GM23338 (cell line): ENCODE results near the gene RUNDC3A. TPM values are rescaled to one million over a fixed set of nuclear protein-coding genes. Genes with fewer than 3 reads are reported as not detected.

Experiments used
- ATAC-seq: fragments of 200-7000 bp; cut with Tn5 transposase; 3 replicates; pipeline ENCODE4 v1.9.1; 2020
- DNase-seq: peaks from one replicate; pipeline ENCODE4 v3.0.0-alpha.2; 2015; ENCODE audit warnings: low spot score
- H2AFZ ChIP-seq: fragments of 200-600 bp; sonication (generic); 2 replicates; pipeline ENCODE4 v1.8.0; 2016; ENCODE audit warnings: antibody characterized with exemption, mild to moderate bottlenecking, moderate library complexity
- H3F3A ChIP-seq: fragments of 200-600 bp; sonication (generic); replicated peaks from 2 replicates; pipeline ENCODE4 v1.8.0; 2017; ENCODE audit warnings: antibody characterized with exemption, mixed run types, low read depth
- H3K27ac ChIP-seq: fragments of 200-600 bp; sonication (generic); 2 replicates; pipeline ENCODE4 v1.6.1; 2016; ENCODE audit warnings: low read depth
- H3K27me3 ChIP-seq: fragments of 200-600 bp; sonication (generic); 2 replicates; pipeline ENCODE4 v1.8.0; 2016; ENCODE audit warnings: mild to moderate bottlenecking, mixed run types, moderate library complexity; ENCODE audit not compliant: insufficient read depth
- H3K36me3 ChIP-seq: fragments of 200-600 bp; sonication (generic); 2 replicates; pipeline ENCODE4 v1.8.0; 2016; ENCODE audit warnings: mild to moderate bottlenecking; ENCODE audit not compliant: insufficient read depth
- H3K4me1 ChIP-seq: fragments of 200-600 bp; sonication (generic); 2 replicates; pipeline ENCODE4 v1.8.0; 2016; ENCODE audit warnings: mild to moderate bottlenecking, moderate library complexity; ENCODE audit not compliant: insufficient read depth
- H3K4me2 ChIP-seq: fragments of 200-600 bp; sonication (generic); 2 replicates; pipeline ENCODE4 v1.7.1; 2017; ENCODE audit warnings: mixed run types
- H3K4me3 ChIP-seq: fragments of 200-600 bp; sonication (generic); 2 replicates; pipeline ENCODE4 v1.6.1; 2016; ENCODE audit warnings: mixed run types
- H3K79me2 ChIP-seq: fragments of 200-600 bp; sonication (generic); replicated peaks from 2 replicates; pipeline ENCODE4 v1.8.0; 2017; ENCODE audit warnings: mild to moderate bottlenecking; ENCODE audit not compliant: insufficient read depth
- H3K9me2 ChIP-seq: fragments of 200-600 bp; sonication (generic); 2 replicates; pipeline ENCODE4 v1.8.0; 2017; ENCODE audit not compliant: insufficient read depth
- H4K20me1 ChIP-seq: fragments of 200-600 bp; sonication (generic); replicated peaks from 2 replicates; pipeline ENCODE4 v1.8.0; 2017; ENCODE audit warnings: mild to moderate bottlenecking; ENCODE audit not compliant: insufficient read depth
- H3K27ac Mint-ChIP-seq: 2 replicates; pipeline ENCODE4 v1.8.0; 2020; ENCODE audit warnings: inconsistent platforms, mild to moderate bottlenecking, moderate library complexity, mixed read lengths
- H3K27me3 Mint-ChIP-seq: 3 replicates; pipeline ENCODE4 v1.8.0; 2022; ENCODE audit warnings: low read depth, mild to moderate bottlenecking, moderate library complexity, mixed read lengths, inconsistent platforms; ENCODE audit not compliant: insufficient read depth, poor library complexity
- H3K36me3 Mint-ChIP-seq: 3 replicates; pipeline ENCODE4 v1.8.0; 2021; ENCODE audit warnings: low read depth, mild to moderate bottlenecking, inconsistent platforms, moderate library complexity, mixed read lengths
- H3K4me1 Mint-ChIP-seq: 3 replicates; pipeline ENCODE4 v1.8.0; 2020; ENCODE audit warnings: mild to moderate bottlenecking, inconsistent platforms, mixed read lengths
- H3K4me3 Mint-ChIP-seq: 3 replicates; pipeline ENCODE4 v1.8.0; 2021; ENCODE audit warnings: moderate library complexity, mild to moderate bottlenecking, inconsistent platforms, mixed read lengths
- H3K9me3 Mint-ChIP-seq: 3 replicates; pipeline ENCODE4 v1.8.0; 2020; ENCODE audit warnings: moderate library complexity, mild to moderate bottlenecking, inconsistent platforms, mixed read lengths
- ETS1 ChIP-seq: IDR thresholded peaks from 2 replicates; pipeline ENCODE4 v1.6.1; 2016; ENCODE audit warnings: antibody characterized with exemption
- EZH2phosphoT487 ChIP-seq: fragments of 200-600 bp; sonication (generic); IDR thresholded peaks from one replicate; pipeline ENCODE4 v1.8.1; 2018; ENCODE audit warnings: antibody characterized with exemption; ENCODE audit not compliant: unreplicated experiment
- JUNB ChIP-seq: IDR thresholded peaks from one replicate; pipeline ENCODE4 v1.6.1; 2016; ENCODE audit warnings: antibody characterized with exemption; ENCODE audit not compliant: unreplicated experiment
- NANOG ChIP-seq: IDR thresholded peaks from 2 replicates; pipeline ENCODE4 v1.6.1; 2016; ENCODE audit warnings: antibody characterized with exemption, borderline replicate concordance
- POLR2AphosphoS5 ChIP-seq: IDR thresholded peaks from 2 replicates; pipeline ENCODE4 v1.6.1; 2016; ENCODE audit warnings: antibody characterized with exemption, low read depth
- STAT1 ChIP-seq: IDR thresholded peaks from one replicate; pipeline ENCODE4 v1.6.1; 2016; ENCODE audit warnings: antibody characterized with exemption; ENCODE audit not compliant: unreplicated experiment
- ZNF114 ChIP-seq: fragments of 250-450 bp; sonication (Bioruptor Pico); IDR thresholded peaks from 2 replicates; pipeline ENCODE4 v1.5.0; 2020; ENCODE audit warnings: mild to moderate bottlenecking, moderate library complexity
- ZNF331 ChIP-seq: fragments of 250-450 bp; sonication (Bioruptor Pico); IDR thresholded peaks from 2 replicates; pipeline ENCODE4 v1.5.0; 2020; ENCODE audit warnings: low read depth, mild to moderate bottlenecking, moderate library complexity
- ZNF462 ChIP-seq: fragments of 250-450 bp; sonication (Bioruptor Pico); IDR thresholded peaks from 2 replicates; pipeline ENCODE4 v1.5.0; 2020; ENCODE audit warnings: mild to moderate bottlenecking, moderate library complexity
- polyA plus RNA-seq: library from polyadenylated mRNA; unstranded; fragments of >200 nt; fragmentation: Nextera tagmentation; extraction: Ambion mirVana; gene quantifications from 2 replicates; pipeline ENCODE4 v1.2.1, GENCODE V29; 2016
- total RNA-seq: library from RNA; depleted of rRNA; stranded (reverse); fragments of >200 nt; shearing (Covaris generic); gene quantifications from 2 replicates; pipeline ENCODE4 v1.2.3, GENCODE V29; 2014
- TF ChIP-seq, protein P1 (sequence below): IDR thresholded peaks from one replicate; pipeline ENCODE4 v1.6.1; 2018; ENCODE audit warnings: antibody characterized with exemption; ENCODE audit not compliant: unreplicated experiment

RUNDC3A gene
- total and polyA plus RNA-seq, 2 experiments from 2014 or later, result 3.7 to 5.5 TPM

DNA sequence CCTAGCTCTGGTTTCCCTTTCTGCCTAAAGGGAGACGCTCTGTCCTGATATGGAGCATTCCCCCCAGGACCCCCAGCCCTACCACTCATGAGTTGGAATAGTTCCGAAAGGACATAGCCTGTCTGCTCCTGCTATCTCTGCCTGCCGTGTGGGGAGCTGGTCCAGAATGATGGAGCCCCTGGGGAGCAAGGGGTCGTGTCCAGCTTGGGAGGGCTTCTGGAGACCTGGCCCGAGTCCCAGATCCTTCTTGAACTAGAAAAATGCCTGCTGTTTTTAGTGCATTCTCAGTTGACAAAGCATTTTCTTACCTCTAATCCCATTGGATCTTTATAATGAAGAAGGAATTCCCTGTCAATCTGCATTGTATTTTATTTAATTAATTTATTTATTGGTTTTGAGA lies 27.6 kb downstream of the RUNDC3A start:
- H2AFZ ChIP-seq, result no peak overlapping the region
- no peaks in the 10 kb centered on the region for H3K9me2 ChIP-seq
- H3K4me1 ChIP-seq, result no peaks in the 10 kb centered on the region; the same call in 1 of the 2 replicates
- H3K4me2 ChIP-seq, result no peak overlapping the region
- DNase-seq (no peak), ATAC-seq (no peak)
- no peak overlapping the region for H3K27ac ChIP-seq
- no peaks in the 10 kb centered on the region for H4K20me1 ChIP-seq
- no peaks in the 10 kb centered on the region for H3K36me3 ChIP-seq
- TF ChIP-seq STAT1 (no peak), NANOG (no peak), ETS1 (no peak)
- no peaks in the 10 kb centered on the region for H3K27me3 ChIP-seq
- H3K36me3 Mint-ChIP-seq, result no peaks in the 10 kb centered on the region
- 0 out of 2 replicates have a peak, but pooled peaks cover 2% of the 10 kb centered on the region for H3F3A ChIP-seq
- peaks cover 11% of the 10 kb centered on the region for H3K4me1 Mint-ChIP-seq
- H3K4me3 Mint-ChIP-seq, result no peak overlapping the region
- peaks cover 7% of the 10 kb centered on the region for H3K27me3 Mint-ChIP-seq
- no peak overlapping the region for H3K4me3 ChIP-seq
- H3K79me2 ChIP-seq, result no peaks in the 10 kb centered on the region
- H3K27ac Mint-ChIP-seq, result no peak overlapping the region
- H3K9me3 Mint-ChIP-seq, result no peaks in the 10 kb centered on the region

DNA sequence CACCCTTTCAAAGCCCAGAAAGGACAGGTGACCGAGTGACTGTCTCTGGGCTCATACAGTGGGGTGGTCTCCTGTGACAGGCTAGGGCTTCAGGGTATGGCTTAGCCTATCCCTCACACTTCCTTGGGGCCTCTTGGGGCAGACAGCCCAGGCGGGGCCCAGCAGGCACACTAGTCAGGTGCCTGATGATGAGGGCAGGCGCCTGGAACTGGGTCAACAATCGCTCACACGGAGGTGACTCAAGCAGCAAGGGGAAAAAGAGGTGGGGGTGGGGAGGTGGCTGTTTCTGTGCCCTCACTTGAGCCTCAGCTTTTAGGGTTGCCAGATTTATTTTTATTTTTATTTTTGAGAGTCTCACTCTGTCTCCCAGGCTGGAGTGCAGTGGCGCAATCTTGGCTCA lies 30.3 kb downstream of the RUNDC3A start:
- H3K27ac Mint-ChIP-seq, result no peak overlapping the region
- no peaks in the 10 kb centered on the region for H4K20me1 ChIP-seq
- peaks cover 2% of the 10 kb centered on the region for H3K27me3 Mint-ChIP-seq
- H3K4me2 ChIP-seq, result no peak overlapping the region
- ATAC-seq, result peak; percentile 62
- no peaks in the 10 kb centered on the region; the same call in 1 of the 2 replicates for H3K4me1 ChIP-seq
- H3K36me3 Mint-ChIP-seq, result no peaks in the 10 kb centered on the region
- no peaks in the 10 kb centered on the region for H3K9me2 ChIP-seq
- no peak overlapping the region; the same call in 1 of the 2 replicates for H2AFZ ChIP-seq
- no peak overlapping the region for H3K27ac ChIP-seq
- H3F3A ChIP-seq, result 0 out of 2 replicates have a peak, but pooled peaks cover 2% of the 10 kb centered on the region
- H3K4me1 Mint-ChIP-seq, result peaks cover 8% of the 10 kb centered on the region
- no peak for DNase-seq
- H3K36me3 ChIP-seq, result no peaks in the 10 kb centered on the region
- H3K27me3 ChIP-seq, result no peaks in the 10 kb centered on the region
- no peaks in the 10 kb centered on the region for H3K9me3 Mint-ChIP-seq
- no peak overlapping the region for H3K4me3 ChIP-seq
- no peak overlapping the region for H3K4me3 Mint-ChIP-seq
- no peaks in the 10 kb centered on the region for H3K79me2 ChIP-seq
- TF ChIP-seq ZNF114 (no peak), EZH2phosphoT487 (no peak), JUNB (no peak), ZNF331 (CRISPR knock-in tag) (no peak), ZNF462 (CRISPR knock-in tag) (no peak), POLR2AphosphoS5 (no peak), STAT1 (no peak)
- TF ChIP-seq, protein P1, sequence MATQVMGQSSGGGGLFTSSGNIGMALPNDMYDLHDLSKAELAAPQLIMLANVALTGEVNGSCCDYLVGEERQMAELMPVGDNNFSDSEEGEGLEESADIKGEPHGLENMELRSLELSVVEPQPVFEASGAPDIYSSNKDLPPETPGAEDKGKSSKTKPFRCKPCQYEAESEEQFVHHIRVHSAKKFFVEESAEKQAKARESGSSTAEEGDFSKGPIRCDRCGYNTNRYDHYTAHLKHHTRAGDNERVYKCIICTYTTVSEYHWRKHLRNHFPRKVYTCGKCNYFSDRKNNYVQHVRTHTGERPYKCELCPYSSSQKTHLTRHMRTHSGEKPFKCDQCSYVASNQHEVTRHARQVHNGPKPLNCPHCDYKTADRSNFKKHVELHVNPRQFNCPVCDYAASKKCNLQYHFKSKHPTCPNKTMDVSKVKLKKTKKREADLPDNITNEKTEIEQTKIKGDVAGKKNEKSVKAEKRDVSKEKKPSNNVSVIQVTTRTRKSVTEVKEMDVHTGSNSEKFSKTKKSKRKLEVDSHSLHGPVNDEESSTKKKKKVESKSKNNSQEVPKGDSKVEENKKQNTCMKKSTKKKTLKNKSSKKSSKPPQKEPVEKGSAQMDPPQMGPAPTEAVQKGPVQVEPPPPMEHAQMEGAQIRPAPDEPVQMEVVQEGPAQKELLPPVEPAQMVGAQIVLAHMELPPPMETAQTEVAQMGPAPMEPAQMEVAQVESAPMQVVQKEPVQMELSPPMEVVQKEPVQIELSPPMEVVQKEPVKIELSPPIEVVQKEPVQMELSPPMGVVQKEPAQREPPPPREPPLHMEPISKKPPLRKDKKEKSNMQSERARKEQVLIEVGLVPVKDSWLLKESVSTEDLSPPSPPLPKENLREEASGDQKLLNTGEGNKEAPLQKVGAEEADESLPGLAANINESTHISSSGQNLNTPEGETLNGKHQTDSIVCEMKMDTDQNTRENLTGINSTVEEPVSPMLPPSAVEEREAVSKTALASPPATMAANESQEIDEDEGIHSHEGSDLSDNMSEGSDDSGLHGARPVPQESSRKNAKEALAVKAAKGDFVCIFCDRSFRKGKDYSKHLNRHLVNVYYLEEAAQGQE, result no peak
